Measurements from ENCODE around the gene PCBP3. TPM values are rescaled to one million over a fixed set of nuclear protein-coding genes. Genes with fewer than 3 reads are reported as not detected.

The PCBP3 gene
- total RNA-seq, 1 donor from 2014 or later: 2.5 TPM

GRCh38 chr21:45721671-45722070 lies 78.1 kb downstream of the PCBP3 start:
- Mint-ChIP-seq H3K27ac (ENCODE audit: unreplicated experiment) (no peak overlapping the region), H3K4me1 (ENCODE audit: unreplicated experiment) (no peaks in the 10 kb centered on the region), H3K4me3 (ENCODE audit: unreplicated experiment) (no peak overlapping the region), H3K36me3 (ENCODE audit: low read depth, unreplicated experiment) (no peaks in the 10 kb centered on the region), H3K9me3 (ENCODE audit: unreplicated experiment) (no peaks in the 10 kb centered on the region), H3K27me3 (ENCODE audit: unreplicated experiment) (peaks cover 6% of the 10 kb centered on the region)
- no peak for DNase-seq (ENCODE audit: low spot score)
- TF ChIP-seq CTCF (IDR thresholded peaks at IDR 0.05; ENCODE audit: unreplicated experiment): no peak

GRCh38 chr21:45723049-45723958 lies 79.8 kb downstream of the PCBP3 start:
- no peaks in the 10 kb centered on the region for H3K4me1 Mint-ChIP-seq (ENCODE audit: unreplicated experiment)
- peaks cover 6% of the 10 kb centered on the region for H3K27me3 Mint-ChIP-seq (ENCODE audit: unreplicated experiment)
- H3K36me3 Mint-ChIP-seq (ENCODE audit: low read depth, unreplicated experiment): no peaks in the 10 kb centered on the region
- no peak for TF ChIP-seq CTCF (IDR thresholded peaks at IDR 0.05; ENCODE audit: unreplicated experiment)
- no peak for DNase-seq (ENCODE audit: low spot score)
- no peaks in the 10 kb centered on the region for H3K9me3 Mint-ChIP-seq (ENCODE audit: unreplicated experiment)
- H3K4me3 Mint-ChIP-seq (ENCODE audit: unreplicated experiment): no peak overlapping the region
- no peak overlapping the region for H3K27ac Mint-ChIP-seq (ENCODE audit: unreplicated experiment)

GRCh38 chr21:45724345-45724961 lies 80.9 kb downstream of the PCBP3 start:
- Mint-ChIP-seq H3K4me3 (ENCODE audit: unreplicated experiment) (no peak overlapping the region), H3K27me3 (ENCODE audit: unreplicated experiment) (peaks cover 6% of the 10 kb centered on the region), H3K27ac (ENCODE audit: unreplicated experiment) (no peak overlapping the region), H3K4me1 (ENCODE audit: unreplicated experiment) (no peaks in the 10 kb centered on the region), H3K36me3 (ENCODE audit: low read depth, unreplicated experiment) (no peaks in the 10 kb centered on the region), H3K9me3 (ENCODE audit: unreplicated experiment) (no peaks in the 10 kb centered on the region)
- DNase-seq (ENCODE audit: low spot score): no peak
- no peak for TF ChIP-seq CTCF (IDR thresholded peaks at IDR 0.05; ENCODE audit: unreplicated experiment)

GRCh38 chr21:45724994-45725843 lies 81.7 kb downstream of the PCBP3 start:
- no peak overlapping the region for H3K27ac Mint-ChIP-seq (ENCODE audit: unreplicated experiment)
- H3K36me3 Mint-ChIP-seq (ENCODE audit: low read depth, unreplicated experiment): no peaks in the 10 kb centered on the region

More at GRCh38 chr21:45724994-45725843, 81.7 kb downstream of the PCBP3 start:
- DNase-seq (ENCODE audit: low spot score): no peak
- no peaks in the 10 kb centered on the region for H3K4me1 Mint-ChIP-seq (ENCODE audit: unreplicated experiment)
- peaks cover 6% of the 10 kb centered on the region for H3K27me3 Mint-ChIP-seq (ENCODE audit: unreplicated experiment)
- TF ChIP-seq CTCF (IDR thresholded peaks at IDR 0.05; ENCODE audit: unreplicated experiment): no peak
- no peak overlapping the region for H3K4me3 Mint-ChIP-seq (ENCODE audit: unreplicated experiment)
- H3K9me3 Mint-ChIP-seq (ENCODE audit: unreplicated experiment): no peaks in the 10 kb centered on the region
